SU-DHL-6 (cell line): ENCODE results near the gene KIF17.

Experiments
- H2AFZ ChIP-seq: fragments of 200-600 bp; sonication (generic); 2 replicates; pipeline ENCODE4 v1.6.1; 2014; ENCODE audit warnings: low read depth, mild to moderate bottlenecking, moderate library complexity, mixed read lengths, antibody characterized with exemption, low read length; ENCODE audit not compliant: severe bottlenecking
- H3F3A ChIP-seq: fragments of 200-600 bp; shearing (Covaris generic); 2 replicates; pipeline ENCODE4 v1.6.0; 2016; ENCODE audit warnings: antibody characterized with exemption, mild to moderate bottlenecking; ENCODE audit not compliant: insufficient read depth
- H3K27ac ChIP-seq: fragments of 200-600 bp; sonication (generic); 2 replicates; pipeline ENCODE4 v1.5.1; 2016; ENCODE audit warnings: low read depth, mild to moderate bottlenecking, low read length, moderate library complexity, mixed read lengths
- H3K27me3 ChIP-seq: fragments of 200-600 bp; sonication (generic), shearing (Covaris generic); 2 replicates; pipeline ENCODE4 v1.6.0; 2014; ENCODE audit warnings: mild to moderate bottlenecking, low read length
- H3K36me3 ChIP-seq: fragments of 200-600 bp; sonication (generic); 2 replicates; pipeline ENCODE4 v1.6.1; 2014; ENCODE audit warnings: mild to moderate bottlenecking, low read length, mixed read lengths
- H3K4me2 ChIP-seq: fragments of 300-600, 200-600 bp; shearing (Covaris generic), sonication (generic); 2 replicates; pipeline ENCODE4 v1.6.0; 2014; ENCODE audit warnings: low read length, low read depth, mild to moderate bottlenecking; ENCODE audit not compliant: poor library complexity, severe bottlenecking
- H3K4me3 ChIP-seq: fragments of 200-600 bp; sonication (generic); 2 replicates; pipeline ENCODE4 v1.5.1; 2014; ENCODE audit warnings: antibody characterized with exemption, low read length, mild to moderate bottlenecking, mixed read lengths; ENCODE audit not compliant: insufficient read depth, poor library complexity, severe bottlenecking
- H3K79me2 ChIP-seq: fragments of 200-600 bp; sonication (generic); 2 replicates; pipeline ENCODE4 v1.6.1; 2014; ENCODE audit warnings: mild to moderate bottlenecking, low read length, moderate library complexity; ENCODE audit not compliant: insufficient read depth
- H3K9ac ChIP-seq: fragments of 200-600 bp; sonication (generic); 2 replicates; pipeline ENCODE4 v1.7.0; 2014; ENCODE audit warnings: mild to moderate bottlenecking, low read length
- H3K9me2 ChIP-seq: fragments of 200-600 bp; sonication (generic); replicated peaks from 2 replicates; pipeline ENCODE4 v1.6.1; 2014; ENCODE audit warnings: low read length; ENCODE audit not compliant: insufficient read depth
- H3K9me3 ChIP-seq: fragments of 200-600 bp; sonication (generic); 2 replicates; pipeline ENCODE4 v1.6.1; 2014; ENCODE audit warnings: low read length, mixed read lengths; ENCODE audit not compliant: insufficient read depth
- H4K20me1 ChIP-seq: fragments of 200-600 bp; sonication (generic); 2 replicates; pipeline ENCODE4 v1.6.1; 2014; ENCODE audit warnings: low read depth, mild to moderate bottlenecking, antibody characterized with exemption, low read length, moderate library complexity, mixed read lengths
- CTCF ChIP-seq: fragments of 200-600 bp; sonication (generic); IDR thresholded peaks from one replicate; pipeline ENCODE4 v1.5.1; 2017; ENCODE audit warnings: antibody characterized with exemption, mild to moderate bottlenecking, low read length, moderate library complexity; ENCODE audit not compliant: insufficient read depth, poor library complexity, severe bottlenecking
- EZH2phosphoT487 ChIP-seq: fragments of 200-600 bp; sonication (generic), shearing (Covaris generic); conservative IDR thresholded peaks from 2 replicates; pipeline ENCODE4 v1.6.1; 2018; ENCODE audit warnings: mild to moderate bottlenecking, antibody characterized with exemption, low read length, moderate library complexity, mixed read lengths

The KIF17 gene

GRCh38 chr1:20723159-20723536 is 5.3 kb upstream of the KIF17 start:
- H3K27me3 ChIP-seq, result no peaks in the 10 kb centered on the region
- no peaks in the 10 kb centered on the region for H3F3A ChIP-seq
- no peaks in the 10 kb centered on the region for H3K79me2 ChIP-seq
- no peak overlapping the region for H3K9ac ChIP-seq
- no peak for TF ChIP-seq EZH2phosphoT487
- TF ChIP-seq CTCF, result no peak
- H4K20me1 ChIP-seq, result no peaks in the 10 kb centered on the region
- no peak overlapping the region for H3K27ac ChIP-seq
- H3K9me3 ChIP-seq, result no peaks in the 10 kb centered on the region
- H3K36me3 ChIP-seq, result no peaks in the 10 kb centered on the region
- H3K4me3 ChIP-seq, result no peak overlapping the region
- H3K4me2 ChIP-seq, result no peak overlapping the region
- H2AFZ ChIP-seq, result no peak overlapping the region
- no peaks in the 10 kb centered on the region for H3K9me2 ChIP-seq

- Histone ChIP-seq H3K4me2 (no peak overlapping the region), H3K9ac (no peak overlapping the region), H3K36me3 (no peaks in the 10 kb centered on the region), H3F3A (no peaks in the 10 kb centered on the region), H4K20me1 (no peaks in the 10 kb centered on the region), H3K27ac (no peak overlapping the region), H3K9me3 (no peaks in the 10 kb centered on the region), H3K79me2 (no peaks in the 10 kb centered on the region), H3K9me2 (no peaks in the 10 kb centered on the region), H3K27me3 (no peaks in the 10 kb centered on the region), H3K4me3 (no peak overlapping the region), H2AFZ (no peak overlapping the region)
- TF ChIP-seq EZH2phosphoT487 (no peak), CTCF (no peak)
Measured at GRCh38 chr1:20721117-20722061, 3.6 kb upstream of the KIF17 start.

GRCh38 chr1:20720631-20721091 is 2.9 kb upstream of the KIF17 start:
- no peak overlapping the region for H3K9ac ChIP-seq
- no peak overlapping the region for H3K4me3 ChIP-seq
- H3K27ac ChIP-seq, result no peak overlapping the region
- H3K27me3 ChIP-seq, result no peaks in the 10 kb centered on the region
- H3F3A ChIP-seq, result no peaks in the 10 kb centered on the region
- no peak overlapping the region for H3K4me2 ChIP-seq
- TF ChIP-seq EZH2phosphoT487 (no peak), CTCF (no peak)
- H3K79me2 ChIP-seq, result no peaks in the 10 kb centered on the region
- H3K9me3 ChIP-seq, result no peaks in the 10 kb centered on the region
- H2AFZ ChIP-seq, result no peak overlapping the region
- H3K9me2 ChIP-seq, result no peaks in the 10 kb centered on the region
- no peaks in the 10 kb centered on the region for H3K36me3 ChIP-seq
- no peaks in the 10 kb centered on the region for H4K20me1 ChIP-seq
